ENCODE measurements around the gene L3MBTL4. TPM values are rescaled to one million over a fixed set of nuclear protein-coding genes. Genes with fewer than 3 reads are reported as not detected.

The L3MBTL4 gene
- polyA plus RNA-seq, 1 of the 3 experiments (the other 2 are of a cell fraction): 0.02 TPM

DNA sequence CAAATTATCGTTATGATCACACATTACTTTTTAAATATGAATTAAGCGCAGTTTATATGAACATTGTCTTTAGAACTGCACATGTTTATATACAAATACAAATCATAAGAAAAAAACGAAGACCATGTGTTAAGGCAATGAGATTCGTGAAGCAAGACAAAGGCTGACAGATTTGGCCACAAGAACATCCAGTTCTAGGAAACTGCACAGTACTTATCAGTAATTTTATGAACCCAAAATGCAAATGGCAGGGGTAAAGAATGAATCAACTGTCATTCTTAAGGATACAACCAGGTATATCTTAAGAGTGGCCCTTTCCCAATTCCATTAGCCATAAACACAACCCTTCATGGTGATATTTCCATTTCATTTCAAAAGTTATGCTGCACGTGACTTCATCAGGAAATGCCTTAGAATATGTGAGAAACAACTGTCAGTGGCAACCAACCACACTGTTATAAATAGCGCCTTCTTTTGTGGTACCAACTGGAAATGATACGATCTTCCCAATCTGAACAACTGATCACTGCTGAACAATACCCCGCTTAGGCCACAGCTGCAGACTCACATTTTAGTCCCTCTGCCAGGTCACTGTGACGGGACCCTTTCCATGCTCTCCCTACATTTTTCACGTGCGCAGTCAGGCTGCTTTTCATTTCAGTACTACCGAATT is 144.9 kb downstream of the L3MBTL4 start:
- Histone ChIP-seq H3K36me3 (replicated peaks in 1 of 2; ENCODE audit: control insufficient read depth in 1 of 2, insufficient read depth in 2 of 2, low read length in 1 of 2) (no peaks in the 10 kb centered on the region), H3K9ac (no peak overlapping the region), H3K27me3 (ENCODE audit: insufficient read depth) (no peaks in the 10 kb centered on the region), H4K20me1 (ENCODE audit: insufficient read depth) (no peaks in the 10 kb centered on the region), H3K9me2 (no peaks in the 10 kb centered on the region), H3K4me1 (ENCODE audit: control insufficient read depth in 1 of 2, insufficient read depth in 2 of 2, low read depth in 1 of 2, low read length in 1 of 2) (no peaks in the 10 kb centered on the region), H3K4me2 (no peak overlapping the region), H3K79me2 (ENCODE audit: insufficient read depth) (no peaks in the 10 kb centered on the region), H2AFZ (ENCODE audit: low read depth) (no peak overlapping the region), H3K27ac (ENCODE audit: low read depth in 2 of 2, low read length in 1 of 2) (no peak overlapping the region), H3F3A (replicated peaks; ENCODE audit: insufficient read depth) (no peaks in the 10 kb centered on the region), H3K4me3 (ENCODE audit: low read depth in 2 of 2, low read length in 1 of 2) (no peak overlapping the region), H3K9me3 (no peaks in the 10 kb centered on the region)
- no peak for DNase-seq
- ChIA-PET CTCF (no interaction called here), POLR2A (no interaction called here)
- 55% methylated on average over 12 of the region's 12 CpGs for WGBS (ENCODE audit: low lambda C conversion rate)
- no peak for TF ChIP-seq RFX5 (IDR thresholded peaks at IDR 0.05; ENCODE audit: low read length)
- TF ChIP-seq MEF2A (IDR thresholded peaks at IDR 0.05; ENCODE audit: borderline replicate concordance, low read depth): no peak
- no peak for TF ChIP-seq GABPA (IDR thresholded peaks at IDR 0.05; ENCODE audit: low read depth)
- TF ChIP-seq JUND (IDR thresholded peaks at IDR 0.05): no peak
- no peak for TF ChIP-seq POLR2AphosphoS5 (IDR thresholded peaks at IDR 0.05; ENCODE audit: low read depth, low read length)
- TF ChIP-seq RAD21 (IDR thresholded peaks at IDR 0.05; ENCODE audit: low read length): no peak
- TF ChIP-seq MXI1 (IDR thresholded peaks at IDR 0.05; ENCODE audit: low read depth, low read length): no peak
- no peak for TF ChIP-seq RCOR1 (IDR thresholded peaks at IDR 0.05; ENCODE audit: low read length)
- no peak for TF ChIP-seq EP300 (IDR thresholded peaks at IDR 0.05; ENCODE audit: borderline replicate concordance in 1 of 2, low read depth in 1 of 2, low read length in 1 of 2)
- TF ChIP-seq TEAD4 (IDR thresholded peaks at IDR 0.05; ENCODE audit: borderline replicate concordance, insufficient read depth): no peak
- TF ChIP-seq CTCF (IDR thresholded peaks at IDR 0.05): no peak
- TF ChIP-seq EZH2phosphoT487 (IDR thresholded peaks at IDR 0.05; ENCODE audit: borderline replicate concordance, low read depth): no peak
- TF ChIP-seq TCF12 (IDR thresholded peaks at IDR 0.05): no peak
- no peak for TF ChIP-seq SMC3 (IDR thresholded peaks at IDR 0.05; ENCODE audit: low read depth, low read length)
- TF ChIP-seq, protein P1, sequence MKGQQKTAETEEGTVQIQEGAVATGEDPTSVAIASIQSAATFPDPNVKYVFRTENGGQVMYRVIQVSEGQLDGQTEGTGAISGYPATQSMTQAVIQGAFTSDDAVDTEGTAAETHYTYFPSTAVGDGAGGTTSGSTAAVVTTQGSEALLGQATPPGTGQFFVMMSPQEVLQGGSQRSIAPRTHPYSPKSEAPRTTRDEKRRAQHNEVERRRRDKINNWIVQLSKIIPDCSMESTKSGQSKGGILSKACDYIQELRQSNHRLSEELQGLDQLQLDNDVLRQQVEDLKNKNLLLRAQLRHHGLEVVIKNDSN (IDR thresholded peaks at IDR 0.05; ENCODE audit: borderline replicate concordance, low read depth): no peak

DNA sequence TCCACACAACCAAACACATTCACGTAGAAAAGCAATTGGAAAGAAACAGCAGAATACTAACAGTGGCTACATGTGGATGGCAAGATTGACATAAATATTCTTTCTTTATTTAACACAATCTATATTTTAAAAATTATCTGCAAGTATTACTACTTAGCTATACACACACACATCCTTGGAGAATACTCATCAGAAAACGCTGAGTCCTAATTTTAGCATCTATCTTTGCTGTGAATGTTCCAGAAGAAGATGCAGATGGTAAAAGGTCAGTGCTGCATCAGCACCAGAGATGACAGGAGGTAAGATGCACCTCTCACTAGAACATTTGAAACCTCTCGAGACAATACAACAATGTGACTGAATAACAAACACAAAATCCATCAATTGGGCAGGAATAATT is 148.5 kb downstream of the L3MBTL4 start:
- no peak overlapping the region for H3K4me3 ChIP-seq (ENCODE audit: low read depth in 2 of 2, low read length in 1 of 2)
- TF ChIP-seq, protein P2, sequence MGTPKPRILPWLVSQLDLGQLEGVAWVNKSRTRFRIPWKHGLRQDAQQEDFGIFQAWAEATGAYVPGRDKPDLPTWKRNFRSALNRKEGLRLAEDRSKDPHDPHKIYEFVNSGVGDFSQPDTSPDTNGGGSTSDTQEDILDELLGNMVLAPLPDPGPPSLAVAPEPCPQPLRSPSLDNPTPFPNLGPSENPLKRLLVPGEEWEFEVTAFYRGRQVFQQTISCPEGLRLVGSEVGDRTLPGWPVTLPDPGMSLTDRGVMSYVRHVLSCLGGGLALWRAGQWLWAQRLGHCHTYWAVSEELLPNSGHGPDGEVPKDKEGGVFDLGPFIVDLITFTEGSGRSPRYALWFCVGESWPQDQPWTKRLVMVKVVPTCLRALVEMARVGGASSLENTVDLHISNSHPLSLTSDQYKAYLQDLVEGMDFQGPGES (IDR thresholded peaks at IDR 0.05; ENCODE audit: low read depth, low read length): no peak
- no peak for TF ChIP-seq GABPA (IDR thresholded peaks at IDR 0.05; ENCODE audit: low read depth)
- ChIA-PET CTCF (no interaction called here), POLR2A (no interaction called here)
- H3K4me2 ChIP-seq: no peak overlapping the region
- no peaks in the 10 kb centered on the region for H3K36me3 ChIP-seq (replicated peaks in 1 of 2; ENCODE audit: control insufficient read depth in 1 of 2, insufficient read depth in 2 of 2, low read length in 1 of 2)
- DNase-seq: no peak
- H3K9me3 ChIP-seq: no peaks in the 10 kb centered on the region
- no peaks in the 10 kb centered on the region for H4K20me1 ChIP-seq (ENCODE audit: insufficient read depth)
- H3K27me3 ChIP-seq (ENCODE audit: insufficient read depth): no peaks in the 10 kb centered on the region
- H3K27ac ChIP-seq (ENCODE audit: low read depth in 2 of 2, low read length in 1 of 2): no peak overlapping the region
- no peak overlapping the region for H2AFZ ChIP-seq (ENCODE audit: low read depth)
- H3K79me2 ChIP-seq (ENCODE audit: insufficient read depth): no peaks in the 10 kb centered on the region
- H3F3A ChIP-seq (replicated peaks; ENCODE audit: insufficient read depth): no peaks in the 10 kb centered on the region
- 38% methylated on average over 3 of the region's 3 CpGs for WGBS (ENCODE audit: low lambda C conversion rate)
- no peak overlapping the region for H3K9ac ChIP-seq
- no peaks in the 10 kb centered on the region for H3K9me2 ChIP-seq
- H3K4me1 ChIP-seq (ENCODE audit: control insufficient read depth in 1 of 2, insufficient read depth in 2 of 2, low read depth in 1 of 2, low read length in 1 of 2): no peaks in the 10 kb centered on the region

Measured in SK-N-SH (cell line).